OCI-LY1 (cell line): ENCODE results near the gene CPT1C.

Experiments
- H2AFZ ChIP-seq: fragments of 200-600 bp; sonication (generic), shearing (Covaris generic); 2 replicates; pipeline ENCODE4 v1.6.0; 2014; ENCODE audit warnings: antibody characterized with exemption, mild to moderate bottlenecking, low read length
- H3F3A ChIP-seq: fragments of 200-600 bp; sonication (generic), shearing (Covaris generic); 2 replicates; pipeline ENCODE4 v1.6.0; 2014; ENCODE audit warnings: mild to moderate bottlenecking, antibody characterized with exemption, low read length, moderate library complexity; ENCODE audit not compliant: insufficient read depth
- H3K27ac ChIP-seq: fragments of 200-600 bp; sonication (generic); 2 replicates; pipeline ENCODE4 v1.5.1; 2014; ENCODE audit warnings: low read length, mixed run types, mild to moderate bottlenecking, low read depth; ENCODE audit not compliant: poor library complexity, severe bottlenecking
- H3K27me3 ChIP-seq: fragments of 200-600 bp; sonication (generic); 2 replicates; pipeline ENCODE4 v1.6.0; 2014; ENCODE audit warnings: antibody characterized with exemption, mild to moderate bottlenecking, low read length, moderate library complexity; ENCODE audit not compliant: insufficient read depth
- H3K36me3 ChIP-seq: fragments of 200-600 bp; sonication (generic); 2 replicates; pipeline ENCODE4 v1.6.1; 2014; ENCODE audit warnings: mild to moderate bottlenecking, antibody characterized with exemption, low read length, moderate library complexity, mixed read lengths; ENCODE audit not compliant: insufficient read depth
- H3K4me1 ChIP-seq: fragments of 200-600 bp; sonication (generic); 2 replicates; pipeline ENCODE4 v1.5.1; 2014; ENCODE audit warnings: mild to moderate bottlenecking, low read length, moderate library complexity; ENCODE audit not compliant: insufficient read depth, severe bottlenecking
- H3K4me2 ChIP-seq: fragments of 200-600 bp; sonication (generic), shearing (Covaris generic); 2 replicates; pipeline ENCODE4 v1.6.1; 2014; ENCODE audit warnings: low read length
- H3K4me3 ChIP-seq: fragments of 200-600 bp; sonication (generic); 2 replicates; pipeline ENCODE4 v1.5.1; 2014; ENCODE audit warnings: low read length, low read depth, mild to moderate bottlenecking, mixed read lengths; ENCODE audit not compliant: poor library complexity, severe bottlenecking
- H3K79me2 ChIP-seq: fragments of 200-600 bp; shearing (Covaris generic); 2 replicates; pipeline ENCODE4 v1.6.1; 2016; ENCODE audit warnings: mixed run types, low read length, mixed read lengths; ENCODE audit not compliant: insufficient read depth
- H3K9ac ChIP-seq: fragments of 200-600 bp; sonication (generic), shearing (Covaris generic); 2 replicates; pipeline ENCODE4 v1.6.1; 2014; ENCODE audit warnings: mild to moderate bottlenecking, low read length, mixed read lengths
- H3K9me2 ChIP-seq: fragments of 200-600 bp; sonication (generic), shearing (Covaris generic); 2 replicates; pipeline ENCODE4 v1.6.1; 2014; ENCODE audit warnings: low read depth, mild to moderate bottlenecking, low read length, mixed read lengths
- H3K9me3 ChIP-seq: fragments of 200-600 bp; shearing (Covaris generic); 2 replicates; pipeline ENCODE4 v1.6.1; 2014; ENCODE audit warnings: low read length, mixed read lengths
- H4K20me1 ChIP-seq: fragments of 200-600 bp; sonication (generic), shearing (Covaris generic); 2 replicates; pipeline ENCODE4 v1.6.0; 2016; ENCODE audit warnings: mild to moderate bottlenecking, low read length; ENCODE audit not compliant: insufficient read depth
- CTCF ChIP-seq: fragments of 200-600 bp; sonication (generic), shearing (Covaris generic); IDR thresholded peaks from 2 replicates; pipeline ENCODE4 v1.5.1; 2017; ENCODE audit warnings: mild to moderate bottlenecking, antibody characterized with exemption, low read length, moderate library complexity, mixed read lengths
- EZH2 ChIP-seq: fragments of 200-600 bp; sonication (generic), shearing (Covaris generic); IDR thresholded peaks from 2 replicates; pipeline ENCODE4 v1.8.0; 2017; ENCODE audit warnings: borderline replicate concordance, mixed run types, mild to moderate bottlenecking, antibody characterized with exemption, low read length, moderate library complexity, mixed read lengths

Gene CPT1C

GRCh38 chr19:49687566-49688316 lies 3.2 kb upstream of the CPT1C start:
- Histone ChIP-seq H3K27me3 (no peaks in the 10 kb centered on the region), H2AFZ (no peak overlapping the region), H3K79me2 (no peaks in the 10 kb centered on the region), H3K4me3 (no peak overlapping the region), H3K9ac (no peak overlapping the region), H3F3A (no peaks in the 10 kb centered on the region), H3K9me2 (no peaks in the 10 kb centered on the region), H3K4me2 (no peak overlapping the region), H3K9me3 (no peaks in the 10 kb centered on the region), H3K4me1 (peaks cover 19% of the 10 kb centered on the region), H4K20me1 (no peaks in the 10 kb centered on the region), H3K36me3 (peaks cover 75% of the 10 kb centered on the region), H3K27ac (no peak overlapping the region)
- no peak for TF ChIP-seq EZH2
- TF ChIP-seq CTCF, result no peak

- Histone ChIP-seq H3K4me3 (no peak overlapping the region), H3K4me1 (peaks cover 19% of the 10 kb centered on the region), H3K9me3 (no peaks in the 10 kb centered on the region), H3K79me2 (no peaks in the 10 kb centered on the region), H3K27me3 (no peaks in the 10 kb centered on the region), H3K27ac (no peak overlapping the region), H3F3A (0 out of 2 replicates have a peak, but pooled peaks cover 3% of the 10 kb centered on the region), H3K9me2 (no peaks in the 10 kb centered on the region), H3K4me2 (no peak overlapping the region), H3K36me3 (peaks cover 67% of the 10 kb centered on the region), H3K9ac (no peak overlapping the region), H4K20me1 (no peaks in the 10 kb centered on the region), H2AFZ (no peak overlapping the region)
- TF ChIP-seq CTCF (no peak), EZH2 (no peak)
Measured at GRCh38 chr19:49688531-49689132, 2.3 kb upstream of the CPT1C start.

DNA sequence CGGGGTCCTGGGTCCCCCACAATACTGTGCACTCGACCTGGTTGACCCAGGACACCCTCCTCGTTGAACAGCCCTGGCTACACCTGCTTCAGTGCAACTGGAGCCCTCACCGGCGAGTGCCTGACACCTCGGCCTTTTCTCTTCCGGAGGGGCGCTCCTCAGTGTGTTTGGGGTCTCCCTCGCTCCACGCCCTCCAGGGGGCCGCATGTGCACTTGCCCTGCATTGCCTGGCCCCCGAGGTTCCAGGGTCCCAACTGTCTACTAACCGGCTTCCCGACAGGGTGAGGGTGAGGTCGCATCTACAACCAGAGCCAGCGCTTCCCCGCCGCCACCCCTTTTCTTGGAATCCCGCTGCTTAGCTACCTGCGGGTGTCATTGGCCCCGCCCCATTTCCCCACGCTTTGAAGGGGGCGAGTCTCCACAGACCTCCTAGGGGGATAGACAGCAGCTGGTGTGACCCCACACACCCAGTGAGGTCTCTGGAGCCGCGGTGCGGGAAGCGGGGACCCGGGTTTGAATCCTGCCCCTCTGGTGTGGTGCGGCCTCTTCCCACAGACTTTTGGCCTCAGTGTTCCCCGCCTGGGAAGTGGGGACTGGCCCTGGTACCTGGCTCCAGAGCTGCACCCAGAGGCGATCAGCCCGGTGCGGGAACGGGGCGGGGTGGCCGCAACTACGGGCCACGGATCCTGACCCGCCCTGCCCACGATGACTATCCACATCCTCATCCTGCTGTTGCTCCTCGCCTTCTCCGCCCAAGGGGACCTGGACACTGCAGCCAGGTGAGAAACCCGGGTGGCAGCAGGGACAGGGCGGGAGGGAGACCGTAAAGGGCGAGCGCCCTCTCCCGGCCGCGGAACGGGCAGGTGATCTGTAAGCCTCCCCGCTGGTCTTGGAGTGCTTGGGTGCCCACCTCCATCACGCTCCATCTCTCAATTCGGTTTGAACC lies 1.5 kb upstream of the CPT1C start, which contains the start of gene ADM5:
ADM5 (plus strand) TSS at position 462 of the 946 bp plus-strand sequence; CDS start at position 706, 244 bp downstream.
- no peaks in the 10 kb centered on the region for H3K9me2 ChIP-seq
- no peaks in the 10 kb centered on the region for H3K79me2 ChIP-seq
- no peak within 1 kb of the TSS for H3K27ac ChIP-seq
- H3K36me3 ChIP-seq, result peaks cover 59% of the 10 kb centered on the region
- 0 out of 2 replicates have a peak, but pooled peaks cover 3% of the 10 kb centered on the region for H3F3A ChIP-seq
- peaks cover 19% of the 10 kb centered on the region for H3K4me1 ChIP-seq
- H3K27me3 ChIP-seq, result no peaks in the 10 kb centered on the region
- TF ChIP-seq CTCF (peak; percentile 51), EZH2 (no peak)
- no peaks in the 10 kb centered on the region for H3K9me3 ChIP-seq
- no peaks in the 10 kb centered on the region for H4K20me1 ChIP-seq
- no peak within 1 kb of the TSS for H3K9ac ChIP-seq
- no peak within 1 kb of the TSS for H3K4me2 ChIP-seq
- H2AFZ ChIP-seq, result no peak within 1 kb of the TSS
- H3K4me3 ChIP-seq, result no peak within 1 kb of the TSS
